Osteoblast (primary cell): Measurements from ENCODE around the gene HHLA2. TPM values are rescaled to one million over a fixed set of nuclear protein-coding genes. Genes with fewer than 3 reads are reported as not detected.

Experiments used
- DNase-seq: peaks from one replicate; pipeline ENCODE4 v3.0.0; 2011; ENCODE audit warnings: low spot score, mixed read lengths; ENCODE audit not compliant: insufficient read length; ENCODE audit errors: missing footprints
- H2AFZ ChIP-seq: 2 replicates; pipeline ENCODE4 v1.6.0; 2011; ENCODE audit warnings: mild to moderate bottlenecking, low read length
- H3K27ac ChIP-seq: 2 replicates; pipeline ENCODE4 v1.5.1; 2011; ENCODE audit warnings: mild to moderate bottlenecking, low read depth, low read length, moderate library complexity
- H3K27me3 ChIP-seq: 2 replicates; pipeline ENCODE4 v1.6.0; 2012; ENCODE audit warnings: mild to moderate bottlenecking, control low read depth, inconsistent platforms, low read length, moderate library complexity; ENCODE audit not compliant: insufficient read depth
- H3K36me3 ChIP-seq: 2 replicates; pipeline ENCODE4 v1.5.1; 2011; ENCODE audit warnings: mild to moderate bottlenecking, low read length, control low read depth, moderate library complexity; ENCODE audit not compliant: insufficient read depth
- H3K4me1 ChIP-seq: 2 replicates; pipeline ENCODE4 v1.5.1; 2011; ENCODE audit warnings: mild to moderate bottlenecking, low read length, control low read depth, moderate library complexity; ENCODE audit not compliant: insufficient read depth
- H3K4me2 ChIP-seq: 2 replicates; pipeline ENCODE4 v1.6.0; 2011; ENCODE audit warnings: mild to moderate bottlenecking, low read length; ENCODE audit not compliant: insufficient read depth
- H3K4me3 ChIP-seq: fragments of 200-600 bp; sonication (generic); 3 replicates; pipeline ENCODE4 v1.5.1; 2012; ENCODE audit warnings: mild to moderate bottlenecking, low read length, inconsistent platforms; ENCODE audit not compliant: insufficient read depth
- H3K79me2 ChIP-seq: 2 replicates; pipeline ENCODE4 v1.6.0; 2012; ENCODE audit warnings: mild to moderate bottlenecking, low read length, control low read depth, inconsistent platforms; ENCODE audit not compliant: insufficient read depth
- H3K9me3 ChIP-seq: 2 replicates; pipeline ENCODE4 v1.5.1; 2011; ENCODE audit warnings: low read depth, low read length, control low read depth
- H4K20me1 ChIP-seq: 2 replicates; pipeline ENCODE4 v1.6.0; 2012; ENCODE audit warnings: mild to moderate bottlenecking, low read length, control low read depth; ENCODE audit not compliant: insufficient read depth
- CTCF ChIP-seq: IDR thresholded peaks from 2 replicates; pipeline ENCODE4 v1.5.1; 2011; ENCODE audit warnings: mild to moderate bottlenecking, low read depth, low read length, moderate library complexity; ENCODE audit errors: extremely low read depth
- total RNA-seq: library from RNA; depleted of rRNA; stranded (reverse); fragments of >200 nt; gene quantifications from 2 replicates; pipeline ENCODE4 v1.2.3, GENCODE V29; 2012

Gene HHLA2
- total RNA-seq, 1 donor: not detected

- DNase-seq: no peak
- Histone ChIP-seq H3K36me3 (no peaks in the 10 kb centered on the region), H3K79me2 (no peaks in the 10 kb centered on the region), H3K4me3 (no peak overlapping the region), H3K27ac (no peak overlapping the region), H4K20me1 (no peaks in the 10 kb centered on the region), H3K4me2 (no peak overlapping the region), H3K27me3 (peaks cover 2% of the 10 kb centered on the region), H3K9me3 (no peaks in the 10 kb centered on the region), H2AFZ (no peak overlapping the region), H3K4me1 (no peaks in the 10 kb centered on the region)
- TF ChIP-seq CTCF: no peak
These were observed 3.9 kb upstream of the HHLA2 start for GRCh38 chr3:108292450-108292849.

- no peak overlapping the region for H3K27ac ChIP-seq
- no peak for TF ChIP-seq CTCF
These were observed 3.4 kb upstream of the HHLA2 start for GRCh38 chr3:108292905-108293328.

GRCh38 chr3:108293858-108294257, 2.5 kb upstream of the HHLA2 start:
- Histone ChIP-seq H3K9me3 (no peaks in the 10 kb centered on the region), H3K4me1 (no peaks in the 10 kb centered on the region), H3K79me2 (no peaks in the 10 kb centered on the region), H3K36me3 (no peaks in the 10 kb centered on the region), H2AFZ (no peak overlapping the region), H3K4me2 (no peak overlapping the region), H3K27ac (no peak overlapping the region), H4K20me1 (no peaks in the 10 kb centered on the region), H3K4me3 (no peak overlapping the region), H3K27me3 (peaks cover 11% of the 10 kb centered on the region)
- TF ChIP-seq CTCF: no peak
- no peak for DNase-seq

More at GRCh38 chr3:108292905-108293328, 3.4 kb upstream of the HHLA2 start:
- Histone ChIP-seq H3K27me3 (peaks cover 2% of the 10 kb centered on the region), H3K4me3 (no peak overlapping the region), H3K9me3 (no peaks in the 10 kb centered on the region), H2AFZ (no peak overlapping the region), H3K4me2 (no peak overlapping the region), H4K20me1 (no peaks in the 10 kb centered on the region), H3K4me1 (no peaks in the 10 kb centered on the region), H3K36me3 (no peaks in the 10 kb centered on the region), H3K79me2 (no peaks in the 10 kb centered on the region)
- no peak for DNase-seq

- no peak overlapping the region for H3K27ac ChIP-seq
- no peak overlapping the region for H3K4me2 ChIP-seq
- no peak overlapping the region for H2AFZ ChIP-seq
- TF ChIP-seq CTCF: no peak
- H3K4me1 ChIP-seq: no peaks in the 10 kb centered on the region
- no peaks in the 10 kb centered on the region for H3K79me2 ChIP-seq
- no peak overlapping the region for H3K4me3 ChIP-seq
- peaks cover 13% of the 10 kb centered on the region for H3K27me3 ChIP-seq
- DNase-seq: peak; percentile 31
- no peaks in the 10 kb centered on the region for H3K36me3 ChIP-seq
- H4K20me1 ChIP-seq: no peaks in the 10 kb centered on the region
- no peaks in the 10 kb centered on the region for H3K9me3 ChIP-seq
These were observed 750 bp upstream of the HHLA2 start for GRCh38 chr3:108295421-108296175.
